Rectal smooth muscle tissue (tissue), 1 donor: ENCODE results near the gene ITPRID2.

Experiments used
- H3K27ac ChIP-seq: one replicate; pipeline ENCODE4 v1.7.0; 2013; ENCODE audit warnings: low read depth, low read length, inconsistent platforms
- H3K27me3 ChIP-seq: one replicate; pipeline ENCODE4 v1.7.0; 2013; ENCODE audit warnings: low read length; ENCODE audit not compliant: control insufficient read depth, insufficient read depth
- H3K36me3 ChIP-seq: one replicate; pipeline ENCODE4 v1.7.0; 2013; ENCODE audit warnings: low read length; ENCODE audit not compliant: control insufficient read depth, insufficient read depth
- H3K4me1 ChIP-seq: one replicate; pipeline ENCODE4 v1.7.0; 2013; ENCODE audit warnings: low read length; ENCODE audit not compliant: control insufficient read depth, insufficient read depth
- H3K4me3 ChIP-seq: one replicate; pipeline ENCODE4 v1.7.0; 2013; ENCODE audit warnings: low read length
- H3K9ac ChIP-seq: one replicate; pipeline ENCODE4 v1.7.0; 2013; ENCODE audit warnings: low read length

The ITPRID2 gene

DNA sequence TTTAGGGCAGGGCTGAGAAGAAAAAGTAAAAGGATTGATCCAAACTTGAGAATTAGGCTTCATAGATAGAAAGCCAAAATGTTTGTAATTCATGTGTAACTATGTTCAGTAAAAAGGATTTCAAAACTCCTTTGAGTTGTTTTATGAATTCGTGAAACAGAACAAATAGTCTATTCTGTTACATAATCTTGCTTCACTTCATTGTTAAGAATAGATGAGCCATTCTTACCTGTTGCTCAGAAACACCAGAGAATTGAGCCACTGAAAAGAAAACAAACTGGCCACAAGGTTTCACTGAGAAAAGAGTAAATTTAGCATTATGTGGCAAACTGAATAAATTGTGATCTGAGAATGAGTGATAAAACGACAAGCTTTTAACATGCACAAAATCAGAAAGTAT lies 4.5 kb upstream of the ITPRID2 start:
- Histone ChIP-seq H3K36me3 (no peaks in the 10 kb centered on the region), H3K9ac (no peak overlapping the region), H3K4me3 (no peak overlapping the region), H3K4me1 (peaks cover 6% of the 10 kb centered on the region), H3K27me3 (no peaks in the 10 kb centered on the region), H3K27ac (no peak overlapping the region)

DNA sequence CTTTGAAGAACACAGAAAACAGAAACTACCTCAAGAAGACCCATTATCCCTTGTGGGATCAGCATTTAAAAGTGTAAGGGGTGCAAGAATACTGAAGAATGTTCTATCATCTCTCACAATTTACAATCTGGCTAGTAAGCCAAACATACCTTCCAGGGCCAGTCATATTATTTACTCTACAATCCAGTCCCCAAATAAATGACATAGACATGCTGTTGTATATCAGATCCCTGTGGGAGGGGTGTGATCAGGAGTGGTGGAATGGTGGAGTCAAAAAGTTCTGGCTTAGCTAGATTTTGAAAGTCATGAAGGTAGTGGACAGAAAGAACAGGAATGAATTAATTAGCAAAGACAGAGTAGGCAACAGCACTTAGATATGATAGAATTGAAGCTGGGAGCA lies 1.8 kb upstream of the ITPRID2 start:
- H3K9ac ChIP-seq: no peak overlapping the region
- no peak overlapping the region for H3K4me3 ChIP-seq
- H3K27me3 ChIP-seq: no peaks in the 10 kb centered on the region
- peaks cover 6% of the 10 kb centered on the region for H3K4me1 ChIP-seq
- H3K36me3 ChIP-seq: no peaks in the 10 kb centered on the region
- no peak overlapping the region for H3K27ac ChIP-seq

DNA sequence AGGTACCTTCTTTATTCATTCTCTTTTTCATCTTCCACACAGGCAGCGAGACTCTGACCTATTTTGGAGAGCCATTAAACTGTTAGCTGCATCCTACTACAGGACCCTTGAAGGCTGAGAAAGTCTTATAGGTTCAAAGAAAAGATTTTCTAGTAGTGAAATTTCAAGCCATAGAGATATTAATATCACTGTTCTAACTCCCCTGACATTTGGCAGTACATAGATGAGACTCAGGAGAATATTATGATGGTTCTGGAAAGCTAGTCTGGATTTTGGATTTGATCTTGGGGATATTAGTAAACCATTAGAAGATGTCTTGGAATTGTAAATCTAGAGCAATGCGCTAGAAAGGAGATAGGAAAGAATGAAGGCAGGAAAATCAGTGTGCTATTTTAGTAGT lies 1.3 kb upstream of the ITPRID2 start:
- H3K36me3 ChIP-seq: no peaks in the 10 kb centered on the region
- no peak overlapping the region for H3K27ac ChIP-seq
- H3K4me3 ChIP-seq: no peak overlapping the region
- H3K9ac ChIP-seq: no peak overlapping the region
- no peaks in the 10 kb centered on the region for H3K27me3 ChIP-seq
- H3K4me1 ChIP-seq: peaks cover 6% of the 10 kb centered on the region

DNA sequence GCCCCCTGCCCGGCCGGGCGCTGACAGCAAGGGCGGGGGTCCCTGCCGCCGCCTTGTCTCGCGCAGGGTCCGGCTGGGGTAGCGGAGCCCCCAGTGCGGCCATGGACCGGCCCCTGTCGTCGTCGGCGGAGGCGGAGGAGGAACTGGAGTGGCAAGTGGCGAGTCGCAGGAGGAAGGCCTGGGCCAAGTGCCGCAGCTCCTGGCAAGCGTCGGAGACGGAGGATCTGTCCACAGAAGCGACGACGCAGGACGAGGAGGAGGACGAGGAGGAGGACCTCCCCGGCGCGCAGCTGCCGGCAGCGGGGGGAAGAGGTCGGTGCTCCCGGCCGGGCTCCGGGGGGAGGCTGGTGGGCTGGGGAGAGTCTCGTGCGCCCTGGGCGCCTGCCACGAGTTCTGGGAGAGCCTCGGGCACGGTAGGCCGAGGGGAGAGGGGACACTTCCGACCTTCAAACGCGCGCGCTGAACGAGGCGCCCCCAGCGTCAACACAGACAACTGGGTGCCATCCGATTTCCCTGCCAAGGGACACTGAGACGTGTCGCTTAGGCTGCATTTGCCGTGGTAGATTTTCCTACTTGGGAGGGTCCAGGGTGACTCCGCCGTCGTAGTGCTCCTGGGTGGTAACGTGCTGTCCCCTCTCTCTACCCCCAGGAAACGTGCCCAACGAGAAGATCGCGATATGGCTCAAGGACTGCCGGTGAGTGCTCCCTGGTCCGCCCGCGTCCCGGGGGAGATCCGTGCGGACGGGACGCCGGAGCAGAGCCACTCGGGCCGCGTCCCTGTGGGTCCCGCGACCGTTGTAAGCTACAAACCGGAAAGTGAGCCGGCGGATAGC lies 652 bp downstream of the ITPRID2 start:
- Histone ChIP-seq H3K4me3 (peak overlapping the region; percentile 85), H3K27ac (peak overlapping the region; percentile 95), H3K4me1 (peaks cover 9% of the 10 kb centered on the region), H3K9ac (peak overlapping the region; percentile 96), H3K27me3 (no peaks in the 10 kb centered on the region), H3K36me3 (no peaks in the 10 kb centered on the region)

DNA sequence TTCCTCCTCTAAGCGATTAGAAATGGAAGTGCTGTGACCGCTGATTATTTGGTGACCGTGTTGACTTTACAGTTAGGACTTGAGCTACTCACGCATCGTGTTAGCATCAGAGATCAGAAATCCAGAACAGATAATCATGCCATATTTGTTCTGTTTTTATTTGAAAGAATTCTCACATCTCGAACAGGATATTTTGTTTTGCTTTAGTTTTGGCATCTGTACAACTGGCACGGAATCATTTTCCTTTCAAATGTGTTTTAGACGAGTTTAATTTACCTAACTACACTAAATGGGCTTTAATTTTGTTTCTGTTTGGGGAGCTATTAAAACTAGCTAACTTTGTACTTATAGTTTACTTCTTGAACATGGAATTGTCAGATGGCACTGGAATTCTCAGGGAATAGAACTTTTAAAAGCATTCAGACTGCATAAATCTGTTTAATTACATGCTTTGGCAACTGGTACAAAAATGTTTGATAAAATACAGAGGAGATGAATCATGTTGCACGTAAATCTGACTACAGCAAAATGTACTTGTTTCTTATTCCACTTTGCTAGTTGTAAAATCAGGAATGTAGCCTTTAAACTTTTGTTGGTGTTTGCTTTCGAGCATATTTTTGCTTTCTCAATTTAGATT lies 1.4 kb downstream of the ITPRID2 start:
- Histone ChIP-seq H3K27ac (peak overlapping the region; percentile 95), H3K4me3 (peak overlapping the region; percentile 85), H3K9ac (peak overlapping the region; percentile 96), H3K27me3 (no peaks in the 10 kb centered on the region), H3K4me1 (peaks cover 9% of the 10 kb centered on the region), H3K36me3 (no peaks in the 10 kb centered on the region)

DNA sequence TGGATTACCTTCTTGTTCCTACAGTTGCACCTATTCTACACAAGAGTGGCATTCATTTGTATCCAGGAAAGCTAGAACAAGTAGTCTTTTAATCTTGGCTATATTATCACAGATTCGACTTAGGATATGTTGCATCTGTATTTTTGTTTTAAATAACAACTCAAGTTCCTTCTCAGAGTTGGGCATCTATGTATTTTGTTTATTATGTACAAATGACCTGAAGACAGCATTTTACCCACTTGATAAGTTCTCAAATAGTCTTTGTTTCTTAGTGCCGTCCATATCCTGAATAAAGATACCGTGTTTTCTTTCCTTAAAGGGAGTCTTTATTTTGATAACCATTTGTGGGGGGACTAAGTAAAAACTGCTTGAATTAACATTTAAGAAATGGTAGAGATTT lies 2.9 kb downstream of the ITPRID2 start:
- Histone ChIP-seq H3K4me3 (peak overlapping the region; percentile 48), H3K36me3 (peaks cover under 1% of the 10 kb centered on the region), H3K27me3 (no peaks in the 10 kb centered on the region), H3K27ac (no peak overlapping the region), H3K4me1 (peaks cover 9% of the 10 kb centered on the region), H3K9ac (no peak overlapping the region)

DNA sequence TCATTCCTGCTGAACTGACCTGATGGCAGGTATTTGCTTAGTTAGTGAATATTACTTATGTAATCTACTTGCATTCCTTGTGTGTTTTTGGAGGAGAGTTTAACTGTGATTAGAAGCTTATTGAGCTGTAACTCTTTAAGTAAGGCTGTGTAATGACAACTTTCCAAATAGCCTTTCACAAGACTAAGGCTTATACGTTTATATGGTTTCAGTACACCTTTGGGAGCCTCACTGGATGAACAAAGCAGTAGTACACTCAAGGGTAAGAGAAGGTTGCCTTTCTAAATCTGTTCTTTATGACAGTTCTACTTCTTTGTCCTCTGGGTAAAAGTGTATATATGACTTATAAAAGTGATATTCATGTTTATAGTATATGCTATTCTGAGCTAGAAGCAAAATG lies 4.3 kb downstream of the ITPRID2 start:
- no peak overlapping the region for H3K9ac ChIP-seq
- peaks cover 2% of the 10 kb centered on the region for H3K36me3 ChIP-seq
- no peaks in the 10 kb centered on the region for H3K27me3 ChIP-seq
- no peak overlapping the region for H3K27ac ChIP-seq
- H3K4me1 ChIP-seq: peaks cover 8% of the 10 kb centered on the region
- no peak overlapping the region for H3K4me3 ChIP-seq

DNA sequence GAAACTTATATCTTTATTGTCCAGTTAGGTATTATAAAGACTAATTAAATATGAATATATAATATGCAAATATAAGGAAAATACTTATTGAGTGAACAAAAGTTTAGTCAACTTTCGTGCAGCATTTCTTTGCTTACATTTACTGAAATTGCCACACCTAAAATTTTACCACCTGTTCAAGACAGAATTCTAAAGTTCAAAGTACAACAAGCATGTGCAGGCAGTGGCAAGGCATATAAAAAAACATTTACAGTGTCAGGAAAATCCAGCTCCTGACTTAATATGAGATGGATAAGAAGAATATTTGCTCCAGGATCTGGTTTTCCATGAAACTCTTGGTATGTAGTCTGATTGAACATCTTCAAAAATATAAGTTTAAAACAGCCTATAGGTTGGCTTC lies 4.8 kb downstream of the ITPRID2 start:
- peaks cover 2% of the 10 kb centered on the region for H3K36me3 ChIP-seq
- H3K27me3 ChIP-seq: no peaks in the 10 kb centered on the region
- peak overlapping the region; percentile 8 for H3K4me3 ChIP-seq
- H3K9ac ChIP-seq: no peak overlapping the region
- peaks cover 3% of the 10 kb centered on the region for H3K4me1 ChIP-seq
- no peak overlapping the region for H3K27ac ChIP-seq

DNA sequence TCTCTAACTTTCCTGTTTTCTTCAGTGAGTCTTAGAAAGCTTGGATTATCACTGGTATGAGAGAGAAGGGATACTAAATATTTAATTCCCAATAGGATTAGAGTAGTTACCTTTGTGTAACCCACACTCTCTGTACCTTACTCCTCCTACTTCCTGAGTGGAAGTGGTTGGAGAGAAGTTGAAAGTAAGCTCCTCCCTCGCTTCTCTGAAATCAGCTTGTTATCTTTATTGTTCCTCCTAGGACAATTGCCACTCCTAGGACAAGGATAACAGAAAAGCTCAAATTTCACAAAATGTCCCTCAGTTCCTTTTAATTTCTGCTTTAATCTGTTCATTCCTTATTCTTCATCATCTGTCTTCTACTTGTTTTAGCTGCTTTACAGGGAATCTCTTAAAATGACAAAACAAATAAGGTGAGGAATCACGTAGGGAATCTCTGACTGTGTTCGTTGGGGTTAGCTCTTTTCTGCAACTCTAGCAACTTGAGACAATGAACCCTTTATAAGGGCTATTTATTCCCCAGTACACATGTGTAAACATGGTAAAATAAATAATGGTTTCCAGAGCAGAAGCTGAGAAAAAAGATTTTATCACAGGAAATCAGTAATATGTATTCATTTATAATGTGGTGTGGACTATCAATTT lies 8.6 kb downstream of the ITPRID2 start:
- Histone ChIP-seq H3K27ac (no peak overlapping the region), H3K4me1 (peaks cover 6% of the 10 kb centered on the region), H3K9ac (no peak overlapping the region), H3K4me3 (no peak overlapping the region), H3K27me3 (no peaks in the 10 kb centered on the region), H3K36me3 (peaks cover 9% of the 10 kb centered on the region)

DNA sequence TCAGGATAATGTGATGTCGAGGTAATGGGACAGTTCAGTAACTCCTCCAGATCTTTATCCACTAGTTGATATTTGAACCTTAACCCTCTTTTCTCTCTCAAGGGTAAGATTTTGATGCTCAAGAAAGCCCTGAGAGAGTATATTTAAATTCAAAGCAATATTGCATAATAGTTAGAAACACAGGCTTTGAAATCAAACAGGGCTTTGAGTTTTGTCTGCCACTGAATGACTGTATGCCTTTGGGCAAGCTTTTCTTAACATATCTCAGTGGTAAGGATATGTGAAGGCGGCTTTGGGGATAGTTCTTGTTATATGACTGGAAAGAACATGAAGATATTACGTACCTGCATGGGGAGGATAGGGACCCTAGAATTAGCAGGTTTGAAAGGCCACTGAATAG lies 11.1 kb downstream of the ITPRID2 start:
- no peak overlapping the region for H3K4me3 ChIP-seq
- no peak overlapping the region for H3K9ac ChIP-seq
- no peak overlapping the region for H3K27ac ChIP-seq
- peaks cover 3% of the 10 kb centered on the region for H3K4me1 ChIP-seq
- H3K27me3 ChIP-seq: no peaks in the 10 kb centered on the region
- peaks cover 9% of the 10 kb centered on the region for H3K36me3 ChIP-seq

DNA sequence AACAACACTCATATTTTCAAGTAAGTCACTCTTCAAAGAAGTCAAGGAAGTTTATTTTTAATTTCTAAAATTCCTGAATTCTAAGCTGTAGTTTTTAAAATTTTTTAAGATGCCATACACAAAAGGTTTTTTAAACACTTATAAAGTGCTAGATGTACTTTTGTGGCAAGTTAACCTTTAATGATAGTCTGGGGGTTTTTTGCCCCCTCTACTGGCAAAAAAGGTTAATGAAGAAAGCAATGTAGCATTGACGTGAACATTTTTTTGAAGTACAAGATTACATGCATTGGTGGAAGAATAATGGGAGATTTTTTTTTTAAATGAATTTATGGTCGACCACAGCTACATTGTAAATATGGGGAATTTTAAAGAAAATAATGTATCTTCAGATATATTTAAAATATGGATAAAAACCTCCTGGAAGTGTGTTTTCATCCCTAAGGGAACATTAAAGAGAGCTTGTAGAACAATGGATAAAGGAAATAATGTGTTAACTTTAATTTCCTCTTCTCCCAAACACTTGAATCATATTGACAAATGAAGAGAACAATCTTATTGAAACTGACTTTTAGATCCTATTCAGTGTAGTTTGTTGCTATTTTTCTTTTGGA lies 12.6 kb downstream of the ITPRID2 start:
- Histone ChIP-seq H3K4me1 (peaks cover 3% of the 10 kb centered on the region), H3K4me3 (no peak overlapping the region), H3K9ac (no peak overlapping the region), H3K27ac (no peak overlapping the region), H3K27me3 (no peaks in the 10 kb centered on the region), H3K36me3 (peaks cover 9% of the 10 kb centered on the region)

DNA sequence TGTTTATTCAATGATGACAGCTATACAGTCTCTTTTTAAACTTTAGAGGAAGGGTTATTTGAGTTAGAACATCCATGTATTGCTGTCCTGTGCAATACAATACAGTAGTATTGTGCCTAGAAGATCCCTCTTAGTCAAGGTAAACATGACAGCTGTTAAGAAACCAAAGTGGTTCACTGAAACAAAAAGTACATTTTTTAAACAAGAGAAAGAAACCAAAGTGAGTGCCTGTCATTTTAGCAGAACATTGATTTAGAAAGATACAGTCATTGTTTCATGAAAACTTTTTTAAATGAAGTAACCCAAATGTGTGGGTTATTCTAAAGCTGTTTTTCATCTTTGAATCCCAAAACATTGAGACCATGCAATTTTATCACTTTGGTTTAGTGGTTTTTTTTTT lies 15.5 kb downstream of the ITPRID2 start:
- H3K9ac ChIP-seq: no peak overlapping the region

More for the DNA sequence above, 15.5 kb downstream of the ITPRID2 start:
- H3K4me1 ChIP-seq: peaks cover 3% of the 10 kb centered on the region
- H3K36me3 ChIP-seq: peaks cover 9% of the 10 kb centered on the region
- H3K4me3 ChIP-seq: no peak overlapping the region
- no peak overlapping the region for H3K27ac ChIP-seq
- H3K27me3 ChIP-seq: no peaks in the 10 kb centered on the region
